AG08395 (cell line): ENCODE data around the gene NECAP2.
"Not testable (repeated sequence)": the region's sequence is repeated elsewhere in the genome, so short reads cannot be mapped to it uniquely, and the experiment has no call there.

Experiments
- DNase-seq: peaks from one replicate; pipeline ENCODE4 v3.0.0; 2012; ENCODE audit warnings: mixed read lengths, low spot score

Gene NECAP2

DNA sequence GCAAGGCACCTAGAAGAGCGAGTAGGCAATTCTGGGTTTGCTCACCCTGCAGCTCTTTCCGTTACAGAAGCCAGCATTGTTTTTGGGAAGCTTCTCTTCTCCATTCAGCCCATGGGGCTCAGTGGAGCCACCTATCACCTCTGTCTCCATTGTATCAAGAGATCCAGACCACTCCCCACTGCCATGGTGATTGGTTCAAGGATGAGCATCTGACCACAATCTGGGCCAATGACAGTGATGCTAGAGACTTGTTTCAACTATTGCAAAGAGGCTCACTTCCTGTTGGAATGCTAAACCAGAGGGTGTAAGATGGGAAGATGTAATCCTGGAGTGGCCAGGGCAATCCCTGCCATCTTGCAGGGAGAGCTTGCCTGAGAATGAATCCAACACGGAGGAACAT, 9.9 kb upstream of the NECAP2 start:
- no peak for DNase-seq

DNA sequence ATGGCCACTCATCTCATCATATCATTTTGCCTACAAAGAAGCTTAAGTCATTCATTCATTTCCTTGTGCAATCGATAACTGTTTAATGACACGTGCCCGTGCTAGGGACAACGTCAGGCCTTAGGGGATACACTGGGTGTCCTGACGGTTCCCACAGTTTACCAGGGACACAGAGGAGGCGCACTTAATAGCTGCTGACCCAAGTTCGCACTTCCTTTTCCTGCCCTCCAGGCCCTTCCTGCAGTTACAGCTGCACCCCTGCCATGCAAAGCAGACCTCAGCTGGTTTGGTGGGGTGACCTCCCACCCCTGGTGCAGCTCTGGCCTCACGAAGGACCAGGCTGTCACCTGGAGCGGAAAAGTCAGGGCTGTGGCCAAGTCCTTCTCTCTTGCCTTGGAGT, 7.5 kb upstream of the NECAP2 start:
- no peak for DNase-seq

GRCh38 chr1:16434007-16434406, 6.5 kb upstream of the NECAP2 start:
- DNase-seq = no peak

- no peak for DNase-seq
Observed at GRCh38 chr1:16434501-16434900, 6.0 kb upstream of the NECAP2 start.

DNA sequence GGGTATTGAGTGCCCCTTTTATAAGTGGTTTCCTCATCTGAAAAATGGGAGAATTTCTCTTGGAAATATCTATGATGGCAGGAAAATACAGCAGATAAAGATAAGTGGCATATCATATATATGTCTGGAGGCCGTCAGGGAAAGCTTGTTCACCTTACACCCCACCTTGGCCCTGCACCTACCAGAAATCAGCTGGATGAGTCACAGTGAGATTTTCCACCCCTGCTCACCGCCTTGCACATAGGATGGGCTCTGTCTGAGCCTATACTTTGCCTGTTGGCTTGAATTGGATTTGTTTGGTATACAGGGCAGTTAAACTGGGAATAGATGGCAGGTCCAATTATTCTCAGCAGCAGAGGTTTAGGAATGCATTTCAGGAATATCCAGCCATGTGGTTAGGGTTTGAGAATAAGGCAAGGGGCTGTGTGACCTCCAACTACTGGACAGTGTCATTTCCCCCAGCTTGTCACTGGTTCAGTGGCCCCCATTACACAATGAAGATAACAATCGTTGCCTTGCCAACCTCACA, 3.5 kb upstream of the NECAP2 start, which contains the start of gene SPATA21:
Gene SPATA21 (minus strand): TSS at position 479 of the 529 bp plus-strand sequence. CDS start 6,053 bp downstream, outside the sequence.
- DNase-seq = no peak

DNA sequence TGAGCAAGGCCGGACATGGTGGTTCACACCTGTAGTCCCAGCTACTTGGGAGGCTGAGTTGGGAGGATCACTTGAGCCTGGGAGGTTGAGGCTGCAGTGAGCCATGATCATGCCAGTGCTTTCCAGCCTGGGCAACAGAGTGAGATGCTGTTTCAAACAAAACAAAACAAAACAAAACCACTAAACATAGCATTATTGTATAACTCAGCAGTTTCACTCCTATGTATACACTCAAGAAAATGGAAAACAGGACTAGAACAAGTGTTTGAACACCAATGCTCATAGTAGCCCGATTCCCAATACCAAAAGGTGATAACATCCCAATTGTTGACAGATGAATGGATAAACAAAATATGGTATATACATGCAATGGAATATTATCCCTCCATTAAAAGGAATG, 2.0 kb upstream of the NECAP2 start:
- no peak for DNase-seq

DNA sequence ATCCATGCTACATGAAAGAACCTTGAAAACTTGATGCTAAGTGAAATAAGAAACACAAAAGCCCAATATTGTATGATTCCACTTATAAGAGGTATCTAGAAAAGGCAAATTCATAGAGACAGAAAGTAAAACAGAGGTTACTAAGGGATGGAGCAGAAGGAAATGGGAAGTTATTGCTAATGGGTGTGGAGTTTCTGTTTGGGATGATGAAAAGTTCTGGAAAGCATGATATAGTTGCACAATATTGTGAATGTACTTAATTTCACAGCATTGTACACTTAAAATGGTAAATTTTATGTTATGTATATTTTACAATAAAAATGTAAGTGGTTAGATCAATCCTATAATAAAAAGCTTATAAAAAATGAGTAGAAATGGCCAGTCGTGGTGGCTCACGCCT, 1.6 kb upstream of the NECAP2 start:
- DNase-seq = no peak

DNA sequence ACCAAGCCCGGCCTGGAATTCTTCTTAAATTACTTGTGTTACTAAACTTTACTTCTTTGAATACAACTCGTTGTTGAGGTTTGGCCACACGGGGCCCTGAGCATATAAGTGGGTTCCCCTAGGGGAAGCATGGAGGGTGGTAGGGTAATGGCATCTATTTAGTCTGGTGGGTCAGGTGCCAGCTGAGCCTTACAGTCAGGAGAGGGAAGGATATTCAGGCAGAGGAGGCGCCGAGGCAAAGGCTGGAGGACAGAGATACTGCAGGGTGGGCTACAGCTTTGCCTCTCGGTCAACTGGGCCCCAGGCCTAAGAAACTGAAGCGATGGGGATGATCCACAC, 424 bp upstream of the NECAP2 start:
- peak; percentile 33 for DNase-seq

DNA sequence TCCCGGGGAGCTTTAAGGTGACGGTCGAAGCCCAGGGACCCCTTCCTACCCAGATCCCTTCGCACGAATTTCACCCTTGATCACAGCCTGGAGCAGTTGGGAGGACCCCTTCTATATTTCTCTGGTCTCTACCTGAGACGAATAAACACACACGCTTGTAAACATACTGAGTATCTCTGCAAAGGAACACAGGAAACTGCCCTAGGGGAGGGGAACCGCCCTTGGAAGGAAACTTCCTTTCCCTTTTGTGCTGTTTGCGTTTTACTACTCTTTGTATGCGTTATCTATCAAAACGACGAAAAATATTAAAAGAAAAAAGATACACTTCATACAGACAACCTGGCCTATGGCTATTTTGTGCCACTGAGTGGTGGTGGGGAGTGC, 750 bp downstream of the NECAP2 start:
- no peak for DNase-seq

GRCh38 chr1:16442265-16442664, 1.7 kb downstream of the NECAP2 start:
- DNase-seq = no peak

DNA sequence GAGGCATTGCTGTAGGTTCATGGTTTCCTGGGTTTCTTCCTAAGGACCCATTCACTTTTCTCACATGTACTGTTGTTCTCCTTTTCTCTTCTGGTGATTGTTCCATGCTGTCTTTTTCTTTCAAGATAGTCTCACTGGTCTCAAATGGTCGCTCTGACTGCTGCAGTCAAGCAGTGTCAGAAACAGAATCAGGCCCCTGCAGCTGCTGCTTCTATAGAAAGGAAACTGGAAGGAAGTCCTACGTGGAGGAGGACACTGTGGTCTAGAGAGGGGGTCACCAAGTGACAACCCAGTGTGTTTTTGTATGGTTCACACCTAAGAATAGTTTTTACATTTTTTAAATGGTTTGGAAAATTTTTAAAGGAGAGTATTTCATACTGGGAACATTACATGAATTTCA, 2.4 kb downstream of the NECAP2 start:
- no peak for DNase-seq

DNA sequence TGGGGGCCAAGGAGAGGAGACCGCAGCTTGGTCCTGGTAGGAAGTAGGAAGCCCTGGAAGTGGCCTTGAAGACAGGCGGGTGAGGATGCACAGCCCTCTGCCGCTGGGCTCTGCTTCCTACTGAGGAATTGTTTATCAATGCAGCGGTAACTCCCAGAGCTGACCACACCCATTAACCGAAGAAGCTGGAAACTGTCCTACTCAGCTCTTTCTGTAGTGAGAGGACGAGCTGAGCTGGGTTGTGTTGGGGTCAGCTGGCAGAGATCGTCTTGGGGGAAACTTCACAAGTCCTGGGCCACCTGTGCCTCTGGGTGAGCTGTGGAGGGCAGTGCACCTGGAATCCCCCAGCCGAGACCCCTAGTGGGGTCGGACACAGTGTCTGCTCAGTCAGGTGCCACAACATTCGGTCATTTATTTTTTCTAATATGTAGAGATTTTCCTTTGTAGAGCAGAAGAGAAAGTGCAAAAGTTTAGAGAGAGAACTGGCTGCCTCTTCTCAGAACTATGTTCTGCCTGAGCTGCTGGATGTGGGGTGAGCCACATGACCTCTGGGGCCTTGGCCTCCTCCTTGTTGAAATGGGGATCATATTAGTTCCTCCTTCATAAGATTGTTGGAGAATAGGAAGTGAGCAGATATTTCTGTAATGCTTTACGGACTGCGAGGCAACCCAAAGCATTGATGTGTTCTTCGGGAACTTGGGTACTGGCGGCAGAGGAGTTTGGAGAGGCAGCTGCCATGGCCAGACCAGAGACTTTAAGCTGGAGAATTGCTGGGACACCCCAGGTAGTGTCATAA, 3.6 kb downstream of the NECAP2 start:
- DNase-seq = no peak

DNA sequence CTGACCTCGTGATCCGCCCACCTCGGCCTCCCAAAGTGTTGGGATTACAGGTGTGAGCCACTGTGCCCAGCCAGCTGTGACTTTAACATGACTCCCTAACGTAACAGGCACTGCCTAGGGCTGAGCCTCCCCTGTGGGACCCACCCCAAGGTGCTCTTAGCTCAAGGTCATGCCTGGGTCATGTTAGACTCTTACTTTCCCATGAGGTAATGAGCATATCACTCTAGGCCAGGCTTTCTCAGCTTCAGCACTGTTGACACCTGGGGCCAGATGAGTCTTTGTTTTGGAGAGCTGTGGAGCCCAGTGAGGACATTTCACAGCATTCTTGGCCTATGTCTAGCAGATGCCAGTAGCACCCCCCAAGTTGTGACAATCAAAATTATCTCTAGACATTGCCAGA, 4.5 kb downstream of the NECAP2 start:
- DNase-seq = no peak

DNA sequence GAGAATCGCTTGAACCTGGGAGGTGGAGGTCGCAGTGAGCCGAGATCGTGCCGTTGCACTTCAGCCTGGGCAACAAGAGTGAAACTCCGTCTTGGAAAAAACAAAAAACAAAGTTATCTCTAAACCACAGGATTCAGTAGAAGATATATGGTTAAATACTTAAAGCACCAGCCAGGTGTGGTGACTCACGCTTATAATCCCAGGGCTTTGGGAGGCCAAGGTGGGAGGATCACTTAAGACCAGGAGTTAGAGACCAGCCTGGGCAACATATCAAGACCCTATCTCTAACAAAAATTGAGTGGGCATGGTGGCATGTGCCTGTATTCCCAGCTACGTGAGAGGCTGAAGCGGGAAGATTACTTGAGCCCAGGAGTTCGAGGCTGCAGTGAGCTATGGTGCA, 5.6 kb downstream of the NECAP2 start:
- DNase-seq = no peak

DNA sequence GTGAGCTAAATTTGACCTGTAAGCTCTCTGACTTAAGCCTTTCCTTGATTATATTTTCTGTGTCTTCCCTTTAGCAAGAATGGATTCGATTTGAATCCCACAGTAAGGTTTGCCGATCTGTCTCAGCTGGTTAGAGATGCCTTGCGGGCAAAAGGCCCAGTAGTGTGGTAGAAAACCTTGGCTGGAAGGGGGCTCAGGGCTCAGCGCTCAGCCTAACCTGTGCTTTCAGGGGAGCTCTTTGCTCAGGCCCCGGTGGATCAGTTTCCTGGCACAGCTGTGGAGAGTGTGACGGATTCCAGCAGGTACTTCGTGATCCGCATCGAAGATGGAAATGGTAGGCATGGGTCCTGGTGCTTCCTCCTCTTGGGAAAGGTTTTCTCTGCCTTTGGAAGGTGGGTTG, 7.1 kb downstream of the NECAP2 start:
- DNase-seq = no peak

DNA sequence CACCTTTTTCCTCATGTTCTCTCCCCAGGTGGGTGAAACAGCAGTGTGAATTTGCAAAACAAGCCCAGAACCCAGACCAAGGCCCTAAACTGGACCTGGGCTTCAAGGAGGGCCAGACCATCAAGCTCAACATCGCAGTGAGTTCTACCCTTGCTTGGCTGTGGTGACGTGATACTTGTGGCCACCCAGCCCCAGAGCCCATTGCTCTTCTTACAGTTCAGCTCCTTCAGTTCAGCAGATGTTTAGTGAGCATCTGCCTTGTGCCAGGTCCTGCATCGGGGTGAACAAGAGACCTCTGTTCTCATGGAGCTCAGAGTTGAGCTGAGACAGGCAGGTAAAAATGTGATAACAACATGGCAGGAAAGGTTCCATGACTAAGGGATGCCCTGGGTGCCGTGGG, 8.5 kb downstream of the NECAP2 start:
- no peak for DNase-seq

DNA sequence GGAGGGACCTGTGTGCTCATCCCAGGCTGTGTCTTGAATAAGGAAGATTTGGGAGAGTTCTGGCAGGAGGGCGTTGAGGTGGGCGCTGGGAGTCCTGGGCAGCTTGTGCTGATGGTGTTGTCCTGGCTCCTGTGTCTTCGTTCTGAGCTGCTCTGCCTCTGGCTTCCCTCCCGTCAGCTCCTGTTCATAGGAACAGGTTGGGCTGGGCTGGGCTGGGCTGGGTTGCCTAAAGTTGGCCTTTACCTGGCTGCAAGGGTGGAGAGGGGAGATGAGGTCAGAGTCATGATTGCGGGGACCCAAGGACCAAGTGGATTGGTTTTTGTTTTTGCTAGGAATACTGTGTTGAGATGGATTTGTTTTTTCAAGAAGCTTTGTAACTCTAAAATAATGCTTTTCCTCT, 9.1 kb downstream of the NECAP2 start:
- no peak for DNase-seq

DNA sequence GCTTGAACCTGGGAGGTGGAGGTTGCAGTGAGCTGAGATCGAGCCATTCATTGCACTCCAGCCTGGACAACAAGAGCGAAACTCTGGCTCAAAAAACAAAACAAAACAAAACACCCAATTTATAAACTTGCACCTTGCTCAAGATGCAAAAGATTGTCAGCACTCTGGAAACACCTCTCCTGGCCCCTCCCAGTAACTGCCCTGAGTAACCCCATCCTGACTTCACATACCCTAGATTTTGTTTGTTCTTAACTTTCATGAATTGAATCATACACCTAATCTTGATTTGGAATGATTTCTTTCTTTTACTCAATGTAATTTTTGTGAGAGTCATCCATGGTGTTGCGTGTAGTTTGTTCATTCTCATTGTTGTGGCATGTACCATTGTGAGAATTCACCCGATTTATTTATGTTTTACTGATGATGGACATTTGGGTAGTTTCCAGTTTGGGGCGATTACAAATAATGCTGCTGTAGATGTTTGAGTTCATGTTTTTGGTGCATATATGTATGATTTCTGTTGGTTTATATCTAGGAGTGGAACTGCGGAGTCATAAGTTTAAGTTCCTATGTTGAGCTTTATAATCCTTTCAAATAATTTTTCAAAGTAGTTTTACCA, 10.4 kb downstream of the NECAP2 start:
- no peak for DNase-seq

- DNase-seq = no peak
Observed at GRCh38 chr1:16451841-16452528, 11.5 kb downstream of the NECAP2 start.

GRCh38 chr1:16454909-16455308, 14.4 kb downstream of the NECAP2 start:
- DNase-seq = not testable (repeated sequence)

DNA sequence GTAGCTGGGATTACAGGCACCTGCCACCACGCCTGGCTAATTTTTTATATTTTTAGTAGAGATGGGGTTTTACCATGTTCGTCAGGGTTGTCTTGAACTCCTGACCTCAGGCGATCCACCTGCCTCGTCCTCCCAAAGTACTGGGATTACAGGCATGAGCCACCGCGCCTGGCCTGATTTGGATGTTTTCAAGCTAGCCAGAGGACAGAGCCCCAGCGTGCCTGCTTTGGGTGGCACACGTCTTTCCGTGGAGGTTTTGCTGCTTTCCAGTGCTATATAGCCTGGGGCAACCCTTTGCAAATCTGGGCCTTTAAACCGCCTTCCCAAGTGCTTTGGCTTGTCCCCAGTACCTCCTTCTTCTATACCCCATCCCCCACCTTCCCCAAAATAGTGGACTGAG, 15.6 kb downstream of the NECAP2 start:
- DNase-seq = not testable (repeated sequence)

DNA sequence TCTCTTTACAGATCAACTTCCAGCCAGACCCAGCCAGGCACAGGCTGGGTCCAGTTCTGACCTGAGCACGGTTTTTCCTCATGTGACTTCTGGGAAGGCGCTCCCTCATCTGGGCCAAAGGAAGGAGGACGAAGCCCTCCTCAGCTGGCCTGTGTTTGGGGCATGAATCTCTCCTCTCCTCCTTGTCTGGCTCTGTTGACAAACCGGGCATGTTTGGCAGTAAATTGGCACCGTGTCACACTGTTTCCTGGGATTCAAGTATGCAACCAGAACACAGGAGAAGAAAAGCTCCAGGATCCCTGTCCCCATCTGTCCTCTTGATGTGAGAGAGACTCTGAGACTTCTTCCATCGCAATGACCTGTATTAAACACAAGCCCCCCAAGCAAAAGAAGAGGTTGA, 18.3 kb downstream of the NECAP2 start:
- no peak for DNase-seq

DNA sequence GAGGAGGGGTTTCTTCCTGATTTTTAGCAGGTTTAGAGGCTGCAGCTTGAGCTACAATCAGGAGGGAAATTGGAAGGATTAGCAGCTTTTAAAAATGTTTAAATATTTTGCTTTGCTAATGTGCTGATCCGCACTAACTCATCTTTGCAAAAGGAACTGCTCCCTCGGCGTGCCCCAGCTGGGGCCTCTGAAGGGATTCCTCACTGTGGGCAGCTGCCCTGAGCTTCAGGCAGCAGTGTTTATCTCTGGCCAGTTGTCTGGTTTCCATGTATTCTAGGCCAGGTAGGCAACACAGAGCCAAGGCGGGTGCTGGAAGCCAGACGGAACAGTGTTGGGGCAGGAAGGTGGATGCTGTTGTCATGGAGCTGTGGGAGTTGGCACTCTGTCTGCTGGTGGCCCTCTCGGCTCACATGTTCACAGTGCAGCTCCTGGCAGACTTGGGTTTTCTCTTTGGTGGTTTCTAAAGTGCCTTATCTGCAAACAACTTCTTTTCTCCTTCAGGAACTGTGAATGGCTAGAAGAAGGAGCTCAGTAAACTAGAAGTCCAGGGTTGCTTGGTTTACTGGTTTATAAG, 18.9 kb downstream of the NECAP2 start:
- no peak for DNase-seq
